ENCODE measurements around the gene MCEMP1.

The MCEMP1 gene, protein sequence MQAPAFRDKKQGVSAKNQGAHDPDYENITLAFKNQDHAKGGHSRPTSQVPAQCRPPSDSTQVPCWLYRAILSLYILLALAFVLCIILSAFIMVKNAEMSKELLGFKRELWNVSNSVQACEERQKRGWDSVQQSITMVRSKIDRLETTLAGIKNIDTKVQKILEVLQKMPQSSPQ

DNA sequence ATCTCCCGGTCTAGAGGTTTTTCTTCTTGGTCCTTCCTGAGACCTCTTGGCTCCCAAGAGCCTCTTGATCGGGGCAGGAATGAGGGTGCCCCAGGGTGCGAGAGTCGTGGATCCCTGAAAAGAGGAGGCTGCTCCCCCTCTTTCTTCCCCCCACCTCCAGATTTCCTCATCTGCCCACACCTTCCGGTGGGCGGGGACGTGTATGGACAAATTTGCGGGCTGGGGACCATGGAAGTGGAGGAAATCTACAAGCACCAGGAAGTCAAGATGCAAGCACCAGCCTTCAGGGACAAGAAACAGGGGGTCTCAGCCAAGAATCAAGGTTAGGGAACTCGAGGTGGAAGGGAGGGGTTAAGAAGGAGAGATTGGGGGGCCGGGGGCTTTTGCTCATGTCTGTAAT is at the start of gene MCEMP1:
MCEMP1 (plus strand) TSS at position 237 of the 400 bp plus-strand sequence; CDS start at position 268, 31 bp downstream.
- no peak for DNase-seq

DNA sequence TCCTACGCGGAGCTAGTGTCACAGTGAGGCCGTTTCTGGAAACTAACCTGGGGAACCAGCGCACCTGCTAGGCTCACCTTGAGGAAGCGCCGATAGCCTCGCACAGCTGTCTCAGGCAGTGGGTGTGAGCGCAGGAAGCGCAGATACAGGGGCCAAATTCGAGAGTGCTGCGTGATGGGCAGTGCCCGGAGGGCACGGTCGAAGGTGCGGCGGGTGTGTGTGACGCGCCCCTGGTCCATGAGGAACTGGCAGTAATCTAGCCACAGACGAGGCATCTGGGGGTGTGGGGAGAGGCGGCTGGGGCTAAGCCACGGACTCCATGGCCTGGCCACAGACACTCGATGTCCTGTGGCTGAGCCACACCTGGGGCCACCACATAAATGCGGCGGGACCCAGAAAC is 49.7 kb upstream of the MCEMP1 start:
- DNase-seq, result no peak
- in situ Hi-C loops (cut with MboI; ENCODE audit: low pct_unique_long_range_greater_than_20kb, low sequenced_read_pairs), result no loop called here

More for the DNA sequence above, at the start of gene MCEMP1:
- in situ Hi-C loops (cut with MboI; ENCODE audit: low pct_unique_long_range_greater_than_20kb, low sequenced_read_pairs), result no loop called here

DNA sequence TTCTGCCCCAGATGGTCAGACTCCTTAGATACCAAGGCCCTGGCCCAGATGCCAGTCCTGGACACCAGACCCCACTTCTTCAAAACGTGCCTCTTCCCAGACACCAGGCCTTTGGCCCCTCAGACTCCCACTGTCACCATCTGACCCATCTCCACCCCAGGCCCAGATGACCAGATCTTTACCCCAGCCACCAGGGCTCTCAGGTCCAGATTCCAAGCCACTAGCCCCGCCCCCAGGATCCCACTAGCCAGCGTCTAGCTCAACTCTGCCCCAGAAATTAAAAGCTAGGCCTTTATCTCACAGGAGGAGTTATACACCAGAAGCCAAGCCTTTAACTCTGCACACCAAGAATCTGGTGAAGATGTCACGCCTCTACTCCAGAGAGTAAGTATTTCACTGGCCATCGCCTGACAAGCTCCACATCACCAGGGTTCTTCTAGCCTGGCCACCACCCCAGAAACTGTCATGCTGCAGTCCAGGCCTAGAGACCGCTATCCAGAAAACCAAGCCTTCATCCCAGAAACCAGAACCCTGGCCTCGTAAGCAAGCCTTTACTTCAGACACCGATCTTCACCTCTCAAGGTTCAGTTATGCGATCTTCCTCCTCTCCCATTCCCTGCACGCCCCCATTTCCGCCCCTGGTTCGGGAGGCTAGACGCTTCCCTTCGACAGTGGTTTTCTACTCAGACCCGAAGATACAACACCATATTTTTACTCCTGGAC is 48.1 kb upstream of the MCEMP1 start:
- no peak for DNase-seq
- in situ Hi-C loops (cut with MboI; ENCODE audit: low pct_unique_long_range_greater_than_20kb, low sequenced_read_pairs), result no loop called here

DNA sequence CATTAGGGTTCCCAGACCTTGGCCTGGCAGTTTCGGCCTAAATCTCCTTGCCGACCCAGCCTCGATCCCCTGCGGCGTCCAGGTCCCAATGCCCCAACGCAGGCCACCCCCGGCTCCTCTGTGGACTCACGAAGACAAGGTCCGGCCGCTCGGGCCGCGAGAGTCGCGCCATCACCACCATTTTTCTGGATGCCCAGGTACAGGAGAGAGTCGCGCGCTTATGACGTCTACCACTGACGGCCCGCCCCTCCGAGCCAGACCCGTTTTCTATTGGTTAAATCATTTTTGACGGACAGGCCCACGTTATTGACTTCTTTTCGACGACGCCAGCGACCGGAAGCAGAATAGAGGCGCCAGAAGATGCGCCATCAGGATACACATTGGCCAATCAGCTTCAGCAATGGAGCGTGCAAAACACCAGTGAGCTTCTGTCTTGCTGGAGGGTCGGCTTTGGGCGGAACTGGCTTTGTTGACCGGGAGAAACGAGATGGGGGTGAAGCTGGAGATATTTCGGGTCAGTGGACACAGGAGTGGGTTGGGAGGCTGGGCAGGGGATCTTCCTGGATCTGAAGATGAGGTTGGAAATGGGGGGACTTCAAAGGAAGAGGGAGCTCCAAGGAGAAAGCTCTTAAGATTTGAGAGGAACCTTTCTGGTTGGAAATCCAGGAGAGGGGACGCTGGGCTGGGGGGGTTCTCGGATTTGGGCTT is 47.4 kb upstream of the MCEMP1 start, which contains the start of the genes PET100 and XAB2:
PET100 (plus strand) TSS at position 447 of the 708 bp plus-strand sequence; CDS start at position 488, 41 bp downstream.
XAB2 (minus strand) TSS at position 199 of the 708 bp plus-strand sequence; CDS start at position 181, 18 bp downstream.
- in situ Hi-C loops (cut with MboI; ENCODE audit: low pct_unique_long_range_greater_than_20kb, low sequenced_read_pairs), result no loop called here
- DNase-seq, result peak; percentile 99

DNA sequence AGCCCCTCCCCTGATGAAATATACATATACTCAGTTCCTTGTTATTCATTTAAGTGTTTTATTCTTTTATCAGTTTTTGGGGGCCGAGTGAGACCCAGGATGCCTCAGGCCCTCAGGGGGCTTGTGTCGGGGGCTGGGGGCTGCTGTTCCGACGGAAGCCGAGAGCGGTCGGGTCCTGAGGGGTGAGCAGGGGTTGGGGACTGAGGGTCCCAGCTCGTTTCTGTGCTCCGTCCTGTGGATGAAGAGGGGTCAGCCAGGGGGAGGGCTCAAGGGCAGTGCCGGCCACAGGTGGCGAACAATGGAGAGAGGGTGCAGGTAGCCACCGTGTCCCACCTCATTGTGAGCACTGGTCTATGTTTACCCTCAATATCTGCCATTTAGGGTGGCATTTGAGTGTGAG is 45.3 kb upstream of the MCEMP1 start:
- no peak for DNase-seq
- in situ Hi-C loops (cut with MboI; ENCODE audit: low pct_unique_long_range_greater_than_20kb, low sequenced_read_pairs), result no loop called here

DNA sequence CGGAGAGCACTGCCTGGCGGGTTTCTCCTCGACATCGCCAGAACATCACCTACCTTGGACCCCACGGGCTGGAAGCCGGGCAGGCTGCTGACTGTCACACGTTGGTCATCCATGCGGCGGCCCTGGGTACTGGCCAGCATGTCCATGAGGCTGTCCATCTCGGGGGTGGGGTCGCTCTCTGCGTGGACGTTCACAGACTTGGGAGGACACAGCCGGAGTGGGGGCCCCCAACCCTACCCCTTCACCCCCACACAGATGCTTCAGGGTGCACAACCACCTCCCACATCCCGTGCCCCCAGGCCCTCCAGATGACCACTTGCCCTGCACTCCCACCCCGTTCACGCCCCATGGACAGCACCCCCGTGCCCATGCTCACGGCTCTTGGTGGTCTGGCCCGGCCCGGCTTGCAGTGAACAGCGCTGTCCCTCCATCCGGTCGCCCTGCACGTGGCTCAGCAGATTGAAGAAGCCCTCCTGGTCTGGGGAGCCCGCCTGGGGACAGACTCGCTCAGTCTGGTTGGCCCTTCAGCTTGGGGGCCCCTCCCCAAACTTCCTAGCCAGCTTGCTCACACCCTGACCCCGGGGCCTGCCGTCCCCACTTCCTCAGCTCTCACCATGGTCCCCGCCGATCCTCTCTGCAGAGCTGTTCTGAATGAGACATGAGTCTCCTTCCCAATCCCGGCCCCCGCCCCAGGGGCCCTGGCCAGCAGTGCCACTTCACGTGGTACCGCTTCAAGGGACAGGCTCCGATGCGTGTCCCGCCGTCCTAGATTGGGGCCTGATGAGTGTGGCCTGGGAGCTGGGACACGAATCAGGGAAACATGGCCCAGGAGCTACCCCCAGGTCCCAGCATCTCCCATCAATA is 44.3 kb upstream of the MCEMP1 start:
- in situ Hi-C loops (cut with MboI; ENCODE audit: low pct_unique_long_range_greater_than_20kb, low sequenced_read_pairs), result no loop called here

DNA sequence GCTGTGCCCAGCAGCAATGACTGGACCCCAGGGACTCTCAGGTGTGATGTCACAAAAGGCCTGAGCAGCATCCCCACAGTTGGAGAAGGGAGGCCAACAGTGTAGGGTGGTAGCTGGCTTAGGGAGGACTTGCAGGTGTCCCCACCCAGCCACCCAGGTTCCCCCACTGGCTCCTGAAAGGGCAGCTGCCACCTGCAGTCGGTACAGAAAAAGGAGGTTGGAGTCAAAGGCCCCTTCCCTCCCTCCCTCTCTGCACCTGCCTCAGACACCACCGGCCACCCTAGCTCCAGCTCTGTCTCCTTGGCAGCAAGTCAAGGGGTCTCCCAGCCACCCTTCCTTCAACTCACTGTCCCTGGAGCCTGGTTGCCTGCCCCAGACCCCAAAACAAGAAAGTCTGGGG is 43.2 kb upstream of the MCEMP1 start, which contains the start of gene PCP2:
PCP2 (minus strand) TSS at position 22 of the 400 bp plus-strand sequence. CDS start 262 bp downstream, outside the sequence.
- in situ Hi-C loops (cut with MboI; ENCODE audit: low pct_unique_long_range_greater_than_20kb, low sequenced_read_pairs), result no loop called here
- DNase-seq, result no peak

More for the DNA sequence above, 44.3 kb upstream of the MCEMP1 start:
- no peak for DNase-seq

DNA sequence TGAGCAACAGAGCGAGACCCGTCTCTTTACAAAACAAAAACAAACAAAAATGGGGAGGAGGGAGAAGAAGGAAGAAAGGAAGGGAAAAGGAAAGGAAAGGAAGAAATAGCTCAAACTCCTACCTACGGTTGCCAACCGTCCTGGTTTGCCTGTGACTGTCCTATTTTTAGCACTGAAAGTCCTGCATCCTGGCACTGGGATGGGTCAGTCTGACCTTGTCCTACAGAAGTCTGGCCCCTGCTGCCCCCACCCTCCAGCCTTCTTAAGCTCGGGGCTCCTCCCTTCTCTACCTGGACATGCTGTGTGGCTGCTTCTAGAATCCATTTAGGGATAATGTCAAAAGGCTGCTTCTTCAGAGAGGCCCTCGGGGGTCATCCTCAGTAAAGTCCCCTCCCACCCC is 41.2 kb upstream of the MCEMP1 start:
- no peak for DNase-seq
- in situ Hi-C loops (cut with MboI; ENCODE audit: low pct_unique_long_range_greater_than_20kb, low sequenced_read_pairs), result no loop called here

DNA sequence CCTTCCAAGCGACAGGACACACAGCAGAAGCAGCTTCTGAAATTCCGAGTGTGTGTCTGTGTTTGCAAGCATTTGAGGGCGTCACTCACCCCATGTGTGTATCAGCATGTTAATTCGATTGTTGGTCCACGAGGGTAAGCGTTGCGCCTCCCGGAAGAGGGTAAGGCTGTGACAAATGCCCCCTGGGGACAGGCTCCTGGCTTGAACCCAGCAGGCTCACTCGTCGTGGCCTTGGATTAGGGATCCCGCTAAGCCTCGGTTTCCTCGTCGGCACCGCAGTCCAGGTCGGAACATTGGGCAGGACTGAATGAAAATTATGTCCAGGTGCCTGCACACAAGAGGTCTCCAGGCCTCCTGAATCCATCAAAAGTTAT is 40.6 kb upstream of the MCEMP1 start:
- in situ Hi-C loops (cut with MboI; ENCODE audit: low pct_unique_long_range_greater_than_20kb, low sequenced_read_pairs), result no loop called here
- no peak for DNase-seq

DNA sequence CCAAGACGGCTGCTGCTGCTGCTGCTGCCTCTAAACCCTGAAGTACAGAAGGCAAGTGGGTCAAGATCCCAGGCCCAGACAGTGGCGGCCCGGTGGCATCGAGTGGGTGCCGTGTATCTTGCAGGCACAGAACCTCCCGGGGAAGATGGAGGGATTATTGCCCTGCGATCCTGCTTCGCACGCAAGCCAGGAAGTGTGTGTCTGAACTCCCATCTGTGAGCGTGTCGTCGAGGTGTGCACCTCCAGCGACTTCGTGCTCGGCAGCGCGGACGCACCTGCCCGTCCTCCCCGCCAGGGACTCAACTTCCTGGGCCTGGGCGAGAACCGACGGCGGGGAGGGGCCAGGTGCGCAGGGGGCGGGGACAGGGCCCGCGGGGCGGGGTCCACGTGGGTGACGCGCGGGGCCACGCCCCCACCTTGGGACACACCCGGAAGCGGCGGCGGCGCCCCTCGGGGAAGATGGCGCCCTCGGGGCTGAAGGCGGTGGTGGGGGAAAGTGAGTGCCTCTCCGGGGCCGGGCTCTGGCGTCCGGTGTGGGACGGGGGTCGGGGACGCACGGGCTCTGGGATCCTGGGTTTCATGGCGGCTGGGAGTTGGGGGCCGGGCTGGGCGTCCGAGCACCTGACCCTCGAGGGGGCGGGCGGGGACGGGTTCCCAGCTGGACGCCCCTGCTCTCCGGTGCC is 40.1 kb upstream of the MCEMP1 start, which contains the start of gene STXBP2:
STXBP2 (plus strand) TSS at position 420 of the 683 bp plus-strand sequence; CDS start at position 460, 40 bp downstream.
- no peak for DNase-seq
- in situ Hi-C loops (cut with MboI; ENCODE audit: low pct_unique_long_range_greater_than_20kb, low sequenced_read_pairs), result no loop called here

DNA sequence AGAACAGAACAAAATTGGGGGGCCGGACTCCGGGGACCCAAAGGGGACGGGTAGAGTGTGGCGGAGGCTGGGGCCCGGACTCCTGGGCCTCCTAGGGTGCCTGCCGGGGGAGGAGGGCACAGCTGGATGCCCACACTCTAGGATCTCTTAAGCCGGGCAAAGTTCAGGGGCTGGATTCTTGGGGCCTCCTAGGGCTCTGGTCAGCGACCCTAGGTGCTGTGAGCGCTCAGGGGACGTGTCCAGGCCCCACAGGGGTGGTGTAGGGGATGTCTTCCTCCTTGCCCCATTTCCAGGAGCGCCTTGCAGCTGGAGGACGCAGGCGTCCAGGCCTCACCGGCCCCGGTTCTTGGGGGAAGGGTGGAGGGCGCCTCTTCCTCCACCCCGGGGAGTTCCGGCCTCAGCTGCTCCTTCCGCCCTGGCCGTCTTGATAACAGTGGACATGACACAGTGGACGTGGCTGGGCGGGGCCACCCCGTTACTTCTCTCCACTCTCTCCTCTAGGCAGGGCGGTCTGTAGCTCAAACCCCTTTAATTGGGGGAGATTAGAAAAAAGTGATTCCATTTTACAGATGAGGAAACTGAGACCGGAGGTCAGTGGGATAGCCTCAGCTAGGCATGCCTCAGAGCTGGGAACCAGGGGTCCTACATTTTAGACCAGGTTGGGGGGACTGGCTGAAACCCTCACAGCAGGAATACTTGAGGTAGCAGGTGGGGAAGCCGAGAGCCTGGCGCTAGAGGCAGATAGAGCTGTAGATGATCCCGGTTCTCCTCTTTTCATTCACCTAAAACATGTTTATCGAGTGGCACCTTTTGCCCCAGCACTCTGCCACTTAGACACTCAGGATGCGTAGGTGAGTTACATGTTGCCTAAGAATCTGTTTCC is 39.3 kb upstream of the MCEMP1 start:
- no peak for DNase-seq

DNA sequence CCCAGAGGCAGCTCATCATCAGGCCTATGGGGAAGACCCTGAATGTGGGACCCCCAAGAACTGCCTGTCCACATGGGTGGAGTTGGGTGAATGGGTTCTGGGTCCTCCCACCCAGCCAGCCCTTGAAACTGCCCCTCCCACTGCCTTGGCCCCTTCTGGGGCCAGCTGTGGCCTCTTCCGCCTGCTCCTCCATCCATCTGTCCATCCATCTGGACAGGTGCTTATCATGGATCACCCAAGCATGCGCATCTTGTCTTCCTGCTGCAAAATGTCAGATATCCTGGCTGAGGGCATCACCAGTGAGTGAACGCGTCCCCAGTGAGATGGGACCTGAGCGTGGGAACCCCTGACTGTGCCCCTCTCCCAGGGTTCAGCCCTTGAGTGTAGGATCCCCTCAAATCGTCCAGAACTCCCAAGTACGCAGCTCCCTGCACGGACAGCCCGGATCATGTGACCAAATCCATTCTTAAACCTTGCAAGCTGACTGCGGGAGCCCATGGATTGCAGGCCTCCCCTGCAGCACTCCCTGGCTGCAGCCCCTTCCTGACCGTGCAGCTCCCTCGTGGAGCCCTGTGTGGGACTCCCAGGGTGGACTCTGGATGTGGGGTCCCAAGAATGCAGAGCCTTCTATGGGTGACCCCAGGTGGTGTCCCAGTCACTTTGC is 38.0 kb upstream of the MCEMP1 start:
- no peak for DNase-seq
- in situ Hi-C loops (cut with MboI; ENCODE audit: low pct_unique_long_range_greater_than_20kb, low sequenced_read_pairs), result no loop called here

More for the DNA sequence above, 39.3 kb upstream of the MCEMP1 start:
- in situ Hi-C loops (cut with MboI; ENCODE audit: low pct_unique_long_range_greater_than_20kb, low sequenced_read_pairs), result no loop called here

DNA sequence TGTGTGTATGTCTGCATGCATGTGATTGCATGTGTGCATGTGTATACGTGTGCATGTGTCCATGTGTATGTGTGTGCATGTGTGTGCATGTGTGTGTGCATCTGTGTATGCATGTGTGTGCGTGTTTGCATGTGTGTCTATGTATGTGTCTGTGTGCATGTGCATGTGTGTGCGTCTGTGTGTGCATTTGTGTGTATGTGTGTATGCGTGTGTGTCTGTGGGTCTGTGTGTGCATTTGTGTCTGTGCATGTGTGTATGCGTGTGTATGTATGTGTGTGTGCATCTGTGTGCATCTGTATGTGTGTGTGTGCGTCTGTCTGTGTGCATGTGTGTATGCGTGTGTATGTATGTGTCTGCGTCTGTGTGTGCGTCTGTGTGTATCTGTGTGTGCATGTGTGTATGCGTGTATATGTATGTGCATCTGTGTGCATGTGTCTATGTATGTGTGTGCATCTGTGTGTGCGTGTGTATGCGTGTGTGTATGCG is 37.0 kb upstream of the MCEMP1 start:
- in situ Hi-C loops (cut with MboI; ENCODE audit: low pct_unique_long_range_greater_than_20kb, low sequenced_read_pairs), result no loop called here

DNA sequence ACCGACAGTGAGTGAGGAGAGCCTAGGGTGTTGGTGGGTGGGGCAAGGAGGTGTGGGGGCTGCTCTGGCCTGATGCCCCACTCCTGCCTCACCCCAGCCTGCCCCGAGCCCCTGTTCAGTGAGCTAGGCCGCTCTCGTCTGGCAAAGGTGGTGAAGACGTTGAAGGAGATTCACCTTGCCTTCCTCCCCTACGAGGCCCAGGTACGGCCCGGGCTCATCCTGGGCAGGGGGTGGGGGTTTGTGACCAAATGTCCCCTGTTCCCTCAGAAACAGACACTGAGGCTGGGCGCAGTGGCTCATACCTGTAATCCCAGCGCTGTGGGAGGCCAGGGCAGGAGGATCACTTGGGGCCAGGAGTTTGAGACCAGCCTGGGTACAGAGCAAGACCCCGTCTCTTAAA is 36.1 kb upstream of the MCEMP1 start:
- DNase-seq, result no peak
- in situ Hi-C loops (cut with MboI; ENCODE audit: low pct_unique_long_range_greater_than_20kb, low sequenced_read_pairs), result no loop called here

More for the DNA sequence above, 37.0 kb upstream of the MCEMP1 start:
- no peak for DNase-seq

DNA sequence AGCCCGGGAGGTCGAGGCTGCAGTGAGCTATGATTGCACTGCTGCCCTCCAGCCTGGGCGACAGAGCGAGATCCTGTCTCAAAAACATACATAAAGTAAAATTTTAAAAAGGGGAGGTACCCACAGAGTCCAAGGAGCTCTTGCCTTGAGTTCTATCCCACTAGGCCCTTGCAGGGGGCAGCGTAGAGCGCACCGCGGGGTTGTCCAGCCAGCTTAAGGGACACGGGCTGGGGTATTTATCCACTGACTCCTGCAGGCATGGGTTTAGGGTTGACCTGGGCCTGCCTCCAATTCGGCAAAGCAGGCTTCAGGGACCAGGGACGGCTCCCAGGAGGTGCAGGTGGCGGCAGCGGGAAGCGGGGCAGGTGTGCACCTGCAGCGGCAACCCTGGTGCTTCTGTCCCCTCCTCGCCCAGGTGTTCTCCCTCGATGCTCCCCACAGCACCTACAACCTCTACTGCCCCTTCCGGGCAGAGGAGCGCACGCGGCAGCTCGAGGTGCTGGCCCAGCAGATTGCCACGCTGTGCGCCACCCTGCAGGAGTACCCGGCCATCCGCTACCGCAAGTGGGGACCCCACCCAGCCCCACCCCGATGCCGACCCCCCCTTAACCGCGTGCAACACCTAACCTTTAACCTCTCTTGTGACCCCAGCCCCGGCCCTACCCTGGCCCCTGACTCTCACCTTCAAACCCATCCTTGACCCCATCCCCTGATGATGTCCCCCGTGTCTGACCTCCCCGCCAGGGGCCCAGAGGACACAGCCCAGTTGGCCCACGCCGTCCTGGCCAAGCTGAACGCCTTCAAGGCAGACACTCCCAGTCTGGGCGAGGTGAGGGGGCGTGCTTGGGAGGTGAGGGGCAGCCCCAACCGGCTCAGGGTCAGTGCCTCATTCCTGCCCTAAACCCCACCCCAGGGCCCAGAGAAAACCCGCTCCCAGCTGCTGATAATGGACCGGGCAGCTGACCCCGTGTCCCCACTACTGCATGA is 35.3 kb upstream of the MCEMP1 start:
- DNase-seq, result no peak
- in situ Hi-C loops (cut with MboI; ENCODE audit: low pct_unique_long_range_greater_than_20kb, low sequenced_read_pairs), result no loop called here
